HG03442 (cell line): ENCODE measurements around the gene SCMH1.
"Not testable (repeated sequence)": the region's sequence is repeated elsewhere in the genome, so short reads cannot be mapped to it uniquely, and the experiment has no call there.

Experiments used
- ATAC-seq: cut with Tn5 transposase; IDR thresholded peaks from one replicate; pipeline ENCODE4 v1.9.1; 2021; ENCODE audit warnings: mild to moderate bottlenecking, moderate library complexity; ENCODE audit not compliant: unreplicated experiment

Gene SCMH1

DNA sequence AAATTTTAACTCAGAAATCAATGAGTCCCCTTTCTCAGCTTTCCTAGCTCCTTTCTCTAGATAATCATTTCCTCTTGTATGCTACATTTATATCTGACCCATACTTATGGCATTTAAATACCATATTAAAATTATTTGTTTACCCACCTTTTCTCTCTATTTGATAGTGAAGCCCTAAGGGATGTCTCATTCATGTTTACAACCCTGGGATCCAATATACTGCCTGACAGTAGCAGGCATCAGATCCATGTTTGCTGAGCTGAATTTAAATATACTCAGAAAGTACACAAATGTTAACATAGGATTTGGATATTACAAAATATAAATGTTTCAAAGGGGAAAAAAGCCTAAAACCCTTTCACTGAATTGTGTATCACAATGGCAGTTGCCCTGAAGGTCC is 26.5 kb downstream of the SCMH1 start:
- no peak for ATAC-seq

- no peak for ATAC-seq
Observed at GRCh38 chr1:41213341-41213740, 28.8 kb downstream of the SCMH1 start.

GRCh38 chr1:41211608-41212007 is 30.5 kb downstream of the SCMH1 start:
- ATAC-seq = not testable (repeated sequence)

DNA sequence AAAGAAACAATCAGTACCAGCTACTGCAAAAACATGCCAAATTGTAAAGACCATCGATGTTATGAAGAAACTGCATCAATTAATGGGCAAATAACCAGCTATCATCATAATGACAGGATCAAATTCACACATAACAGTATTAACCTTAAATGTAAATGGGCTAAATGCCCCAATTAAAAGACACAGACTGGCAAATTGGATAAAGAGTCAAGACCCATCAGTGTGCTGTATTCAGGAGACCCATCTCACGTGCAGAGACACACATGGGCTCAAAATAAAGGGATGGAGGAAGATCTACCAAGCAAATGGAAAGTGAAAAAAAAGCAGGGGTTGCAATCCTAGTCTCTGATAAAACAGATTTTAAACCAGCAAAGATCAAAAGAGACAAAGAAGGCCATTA is 35.1 kb downstream of the SCMH1 start:
- ATAC-seq = not testable (repeated sequence)

- ATAC-seq = no peak
Observed at GRCh38 chr1:41200728-41201127, 41.4 kb downstream of the SCMH1 start.

GRCh38 chr1:41199375-41199774 is 42.7 kb downstream of the SCMH1 start:
- ATAC-seq = no peak

DNA sequence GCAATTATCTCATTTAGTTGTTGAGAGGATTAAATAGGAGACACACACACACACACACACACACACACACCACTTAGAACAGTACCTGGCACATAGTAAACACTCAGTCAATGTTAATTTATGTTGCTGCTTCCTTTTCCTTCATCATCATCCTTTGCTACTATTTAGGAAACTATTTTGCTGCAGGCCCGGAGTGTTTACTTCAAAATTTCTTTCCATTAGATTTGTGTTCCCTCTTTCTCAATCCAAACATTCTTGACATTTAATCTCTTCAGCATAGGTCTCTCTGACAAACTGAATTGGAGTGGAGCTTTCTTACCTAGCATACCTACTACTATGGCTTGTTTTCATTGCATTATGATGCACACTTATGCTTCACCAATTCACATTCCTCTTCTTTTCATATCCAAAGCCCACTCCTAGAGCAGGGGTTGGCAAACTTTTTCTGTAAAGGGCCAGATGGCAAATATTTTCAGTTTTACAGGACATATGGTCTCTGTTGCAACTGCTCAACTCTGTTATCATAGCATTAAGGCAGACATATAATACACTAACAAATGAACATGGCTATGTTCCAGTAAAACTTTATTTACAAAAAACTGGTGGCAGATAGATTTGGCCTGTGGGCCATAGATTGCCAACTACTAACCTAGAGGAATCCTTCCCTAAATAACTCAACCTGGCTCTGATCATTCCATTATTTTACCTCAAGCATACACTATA is 49.5 kb downstream of the SCMH1 start:
- ATAC-seq = no peak

GRCh38 chr1:41184446-41184845 is 57.7 kb downstream of the SCMH1 start:
- ATAC-seq = no peak

DNA sequence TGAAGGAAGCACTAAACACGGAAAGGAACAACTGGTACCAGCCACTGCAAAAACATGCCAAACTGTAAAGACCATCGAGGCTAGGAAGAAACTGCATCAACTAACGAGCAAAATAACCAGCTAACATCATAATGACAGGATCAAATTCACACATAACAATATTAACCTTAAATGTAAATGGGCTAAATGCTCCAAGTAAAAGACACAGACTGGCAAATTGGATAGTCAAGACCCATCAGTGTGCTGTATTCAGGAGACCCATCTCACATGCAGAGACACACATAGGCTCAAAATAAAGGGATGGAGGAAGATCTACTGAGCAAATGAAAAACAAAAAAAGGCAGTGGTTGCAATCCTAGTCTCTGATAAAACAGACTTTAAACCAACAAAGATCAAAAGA is 63.9 kb downstream of the SCMH1 start:
- ATAC-seq = not testable (repeated sequence)

DNA sequence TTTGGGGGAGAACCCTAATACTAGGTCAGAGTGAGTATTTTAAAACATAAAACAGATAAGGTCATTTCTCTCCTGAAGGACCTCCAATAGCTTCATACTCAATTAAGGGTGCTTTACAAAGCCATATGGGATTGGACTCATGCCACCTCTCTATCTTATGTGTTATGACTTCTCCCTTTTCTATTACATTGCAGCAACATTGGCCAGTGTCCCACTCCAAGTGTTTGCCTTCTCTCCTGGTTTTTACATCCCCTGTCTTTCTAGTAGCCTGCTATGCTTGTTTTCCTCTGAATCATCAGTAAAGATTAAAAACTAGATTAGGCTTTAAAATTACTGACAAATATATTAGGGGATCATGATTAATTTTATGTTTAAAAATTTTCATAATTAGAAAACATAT is 66.6 kb downstream of the SCMH1 start:
- ATAC-seq = no peak

GRCh38 chr1:41174170-41174569 is 67.9 kb downstream of the SCMH1 start:
- no peak for ATAC-seq

- no peak for ATAC-seq
Observed at GRCh38 chr1:41173651-41174050, 68.5 kb downstream of the SCMH1 start.

GRCh38 chr1:41171266-41171874 is 70.7 kb downstream of the SCMH1 start:
- ATAC-seq = no peak

- ATAC-seq = no peak
Observed at GRCh38 chr1:41169799-41170180, 72.3 kb downstream of the SCMH1 start.

DNA sequence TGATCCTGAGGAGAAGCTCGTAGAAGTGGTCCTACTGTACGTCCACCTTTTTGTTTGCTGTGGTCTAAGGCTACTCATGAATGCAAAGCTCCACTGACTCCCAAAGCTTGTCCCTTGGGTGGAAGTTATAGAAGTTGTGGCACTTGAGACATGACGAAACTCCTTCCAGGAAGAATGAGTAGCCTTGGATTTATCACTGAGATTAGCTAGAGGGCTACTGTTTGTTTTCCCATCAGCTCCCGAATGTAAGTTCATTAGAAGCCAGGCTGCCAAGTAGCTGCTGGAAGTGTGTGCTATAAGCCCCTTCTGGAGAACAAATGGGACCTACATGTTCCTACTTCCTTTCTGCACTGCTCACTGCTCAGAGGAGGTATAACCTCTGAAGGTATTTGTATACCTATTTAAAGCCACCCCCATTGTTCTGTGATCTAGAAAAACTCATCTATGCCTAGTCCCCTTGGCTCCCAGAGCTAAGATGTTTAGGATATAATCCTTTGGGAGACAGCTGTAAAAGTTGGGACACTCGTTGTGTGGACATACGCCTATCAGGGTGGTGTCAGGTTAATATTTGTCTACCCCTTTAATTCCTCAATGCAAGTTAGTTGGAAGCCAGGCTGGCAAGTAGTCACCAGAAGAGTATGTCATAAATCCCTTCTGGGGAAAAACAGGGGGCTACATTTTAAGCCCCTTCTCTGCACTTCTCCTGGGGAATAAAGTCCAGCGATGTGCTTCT is 72.9 kb downstream of the SCMH1 start:
- no peak for ATAC-seq

- no peak for ATAC-seq
Observed at GRCh38 chr1:41167667-41168066, 74.4 kb downstream of the SCMH1 start.

DNA sequence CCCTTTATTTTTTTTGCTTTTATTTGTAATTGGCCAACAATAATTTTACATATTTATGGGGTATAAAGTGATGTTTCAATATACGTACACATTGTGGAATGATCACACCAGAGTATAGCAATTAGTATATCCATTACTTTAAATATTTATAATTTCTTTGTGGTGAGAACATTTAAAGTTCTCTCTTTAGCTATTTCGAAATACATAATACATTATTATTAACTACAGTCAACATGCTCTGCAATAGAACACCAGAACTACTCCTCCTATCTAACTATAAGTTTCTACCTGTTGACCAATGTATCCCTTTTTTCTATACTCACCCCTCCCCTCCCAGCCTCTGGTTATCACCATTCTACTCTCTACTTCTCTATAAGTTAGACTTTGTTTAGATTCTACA is 77.4 kb downstream of the SCMH1 start:
- ATAC-seq = no peak

DNA sequence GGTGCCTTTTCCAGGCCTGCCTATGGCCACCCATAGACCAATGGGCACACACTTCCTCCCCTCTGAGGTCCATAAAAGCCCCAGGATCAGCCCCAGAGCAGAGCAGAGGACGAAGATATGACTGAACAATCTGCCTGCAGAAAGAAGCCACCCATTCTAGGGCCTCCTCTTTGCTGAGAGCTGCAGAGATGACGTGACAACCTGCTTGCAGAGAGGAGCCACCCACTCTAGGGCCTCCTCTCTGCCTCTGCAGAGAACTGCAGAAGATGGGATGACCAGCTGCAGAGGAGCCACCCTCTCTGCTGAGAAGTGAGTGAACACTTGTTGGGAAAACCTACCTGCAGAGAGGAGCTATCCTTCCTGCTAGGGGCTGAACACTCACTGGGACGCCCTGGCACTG is 79.7 kb downstream of the SCMH1 start:
- no peak for ATAC-seq

GRCh38 chr1:41161846-41162245 is 80.3 kb downstream of the SCMH1 start:
- no peak for ATAC-seq

DNA sequence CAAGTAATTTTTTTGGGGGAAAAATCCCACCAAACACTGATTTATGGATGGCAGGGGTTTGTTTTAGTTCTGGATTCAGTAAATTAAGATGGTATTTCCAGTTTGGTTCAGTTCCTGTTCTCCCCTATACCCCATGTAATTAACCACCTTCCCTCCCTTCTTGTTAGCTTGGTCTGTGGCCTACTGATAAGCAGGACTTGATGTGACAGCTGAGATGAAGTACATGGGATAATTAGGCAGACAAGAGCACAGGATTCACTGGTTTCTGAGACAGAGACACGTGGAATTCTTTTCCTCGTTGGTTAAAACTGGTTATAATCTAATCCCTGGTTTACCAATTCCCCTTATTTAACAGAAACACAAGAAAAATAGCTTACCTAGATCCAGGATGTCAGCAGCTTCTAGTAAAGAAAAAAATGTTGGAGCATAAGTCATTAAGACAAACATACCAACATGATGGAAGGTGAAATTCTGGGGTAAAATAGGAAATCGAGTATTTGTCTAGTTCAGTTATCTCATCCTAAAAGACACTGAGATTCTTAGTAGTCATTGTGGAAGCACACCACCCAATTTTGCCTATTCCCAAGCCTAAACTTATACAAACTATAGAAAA is 81.5 kb downstream of the SCMH1 start:
- ATAC-seq = no peak

- ATAC-seq = no peak
Observed at GRCh38 chr1:41158966-41159365, 83.1 kb downstream of the SCMH1 start.
